ENCODE measurements around the gene LRTM2.

The LRTM2 gene

GRCh38 chr12:1778911-1779310, 41.5 kb upstream of the LRTM2 start:
- ATAC-seq = no peak
- TF ChIP-seq OSR1 (CRISPR knock-in tag; IDR thresholded peaks at IDR 0.05) = no peak
- TF ChIP-seq, protein P1, sequence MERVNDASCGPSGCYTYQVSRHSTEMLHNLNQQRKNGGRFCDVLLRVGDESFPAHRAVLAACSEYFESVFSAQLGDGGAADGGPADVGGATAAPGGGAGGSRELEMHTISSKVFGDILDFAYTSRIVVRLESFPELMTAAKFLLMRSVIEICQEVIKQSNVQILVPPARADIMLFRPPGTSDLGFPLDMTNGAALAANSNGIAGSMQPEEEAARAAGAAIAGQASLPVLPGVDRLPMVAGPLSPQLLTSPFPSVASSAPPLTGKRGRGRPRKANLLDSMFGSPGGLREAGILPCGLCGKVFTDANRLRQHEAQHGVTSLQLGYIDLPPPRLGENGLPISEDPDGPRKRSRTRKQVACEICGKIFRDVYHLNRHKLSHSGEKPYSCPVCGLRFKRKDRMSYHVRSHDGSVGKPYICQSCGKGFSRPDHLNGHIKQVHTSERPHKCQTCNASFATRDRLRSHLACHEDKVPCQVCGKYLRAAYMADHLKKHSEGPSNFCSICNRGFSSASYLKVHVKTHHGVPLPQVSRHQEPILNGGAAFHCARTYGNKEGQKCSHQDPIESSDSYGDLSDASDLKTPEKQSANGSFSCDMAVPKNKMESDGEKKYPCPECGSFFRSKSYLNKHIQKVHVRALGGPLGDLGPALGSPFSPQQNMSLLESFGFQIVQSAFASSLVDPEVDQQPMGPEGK (CRISPR knock-in tag; IDR thresholded peaks at IDR 0.05; ENCODE audit: borderline replicate concordance) = no peak
- no peak for TF ChIP-seq TCF4 (CRISPR knock-in tag; IDR thresholded peaks at IDR 0.05; ENCODE audit: borderline replicate concordance)
- TF ChIP-seq RARB (CRISPR knock-in tag; IDR thresholded peaks at IDR 0.05) = no peak
- no peak for TF ChIP-seq CSDC2 (CRISPR knock-in tag; IDR thresholded peaks at IDR 0.05)
- no peak for TF ChIP-seq GLIS3 (CRISPR knock-in tag; IDR thresholded peaks at IDR 0.05)
- no peak for TF ChIP-seq ZNF70 (CRISPR knock-in tag; IDR thresholded peaks at IDR 0.05)
- no peak for TF ChIP-seq POU6F1 (CRISPR knock-in tag; IDR thresholded peaks at IDR 0.05; ENCODE audit: borderline replicate concordance, low read depth)
- no peak for TF ChIP-seq PPARA (CRISPR knock-in tag; IDR thresholded peaks at IDR 0.05; ENCODE audit: borderline replicate concordance)
- TF ChIP-seq ZC3H10 (CRISPR knock-in tag; IDR thresholded peaks at IDR 0.05) = no peak

DNA sequence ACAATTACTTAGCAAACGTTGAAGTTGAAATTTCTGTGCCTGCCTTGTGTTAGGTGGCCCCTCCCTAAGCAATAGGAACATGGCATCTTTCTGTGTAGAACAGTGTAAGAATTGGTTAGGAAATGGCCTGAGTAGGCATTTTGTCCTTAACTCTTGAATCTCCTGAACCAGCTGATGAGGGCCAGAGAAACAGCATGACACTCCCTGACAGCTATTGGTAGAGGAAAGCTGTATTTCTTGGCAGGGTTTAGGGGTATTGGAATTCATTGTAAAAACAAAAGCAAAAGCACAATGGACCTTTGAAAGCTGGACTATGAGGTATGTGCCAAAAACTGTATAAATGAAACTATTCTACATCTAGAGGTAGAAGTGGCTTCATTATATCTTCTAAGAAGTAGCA, 40.6 kb upstream of the LRTM2 start:
- peak; percentile 16; the same call in 2 of the 3 replicates for ATAC-seq
- TF ChIP-seq, protein P1 (CRISPR knock-in tag; IDR thresholded peaks at IDR 0.05; ENCODE audit: borderline replicate concordance) = no peak
- TF ChIP-seq ZFP3 (CRISPR knock-in tag; IDR thresholded peaks at IDR 0.05) (no peak), CSRNP3 (CRISPR knock-in tag; IDR thresholded peaks at IDR 0.05) (no peak), ISL1 (CRISPR knock-in tag; IDR thresholded peaks at IDR 0.05) (peak; percentile 53), OSR1 (CRISPR knock-in tag; IDR thresholded peaks at IDR 0.05) (no peak), ESRRG (CRISPR knock-in tag; IDR thresholded peaks at IDR 0.05) (no peak)

DNA sequence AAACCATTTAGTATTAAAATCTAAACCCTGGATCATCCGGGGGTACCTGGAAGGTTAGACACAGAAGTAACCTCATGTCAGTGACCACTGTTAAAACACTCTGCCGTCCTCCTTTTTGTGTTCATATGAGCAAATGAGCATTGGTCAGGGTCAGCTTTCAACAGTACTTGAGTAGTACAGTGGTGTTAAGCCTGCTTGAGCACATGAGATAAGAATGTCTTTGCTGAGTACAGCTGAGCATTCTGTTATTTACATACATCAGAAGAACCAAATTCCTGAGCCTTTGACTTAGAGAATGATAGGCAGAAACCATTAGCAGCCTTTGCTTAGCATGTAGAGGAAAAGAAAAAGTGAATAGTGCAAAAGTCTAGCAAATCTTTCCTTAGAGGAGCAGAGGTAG, 38.6 kb upstream of the LRTM2 start:
- TF ChIP-seq PPARA (CRISPR knock-in tag; IDR thresholded peaks at IDR 0.05; ENCODE audit: borderline replicate concordance) (no peak), ZC3H10 (CRISPR knock-in tag; IDR thresholded peaks at IDR 0.05) (no peak), GLIS3 (CRISPR knock-in tag; IDR thresholded peaks at IDR 0.05) (no peak), CSRNP3 (CRISPR knock-in tag; IDR thresholded peaks at IDR 0.05) (no peak), SNAI2 (CRISPR knock-in tag; IDR thresholded peaks at IDR 0.05) (no peak), CSDC2 (CRISPR knock-in tag; IDR thresholded peaks at IDR 0.05) (no peak), CREB5 (CRISPR knock-in tag; IDR thresholded peaks at IDR 0.05; ENCODE audit: low read depth) (no peak), POU6F1 (CRISPR knock-in tag; IDR thresholded peaks at IDR 0.05; ENCODE audit: borderline replicate concordance, low read depth) (no peak), ZFP3 (CRISPR knock-in tag; IDR thresholded peaks at IDR 0.05) (no peak), ZNF8 (CRISPR knock-in tag; IDR thresholded peaks at IDR 0.05) (no peak), ZFP30 (CRISPR knock-in tag; IDR thresholded peaks at IDR 0.05) (no peak), ISL1 (CRISPR knock-in tag; IDR thresholded peaks at IDR 0.05) (no peak), ESRRG (CRISPR knock-in tag; IDR thresholded peaks at IDR 0.05) (no peak), TOX (CRISPR knock-in tag; IDR thresholded peaks at IDR 0.05; ENCODE audit: borderline replicate concordance) (no peak), ZNF70 (CRISPR knock-in tag; IDR thresholded peaks at IDR 0.05) (no peak), OSR1 (CRISPR knock-in tag; IDR thresholded peaks at IDR 0.05) (no peak), ZNF565 (CRISPR knock-in tag; conservative IDR thresholded peaks at IDR 0.05; ENCODE audit: low read depth) (no peak), RARB (CRISPR knock-in tag; IDR thresholded peaks at IDR 0.05) (no peak), BACH2 (CRISPR knock-in tag; IDR thresholded peaks at IDR 0.05; ENCODE audit: borderline replicate concordance) (no peak)
- ATAC-seq = no peak

All from SK-N-SH treated with all-trans-retinoic acid at 6 μM for 48 hours (cell line).